Measurements from ENCODE around the gene GPBAR1.

The GPBAR1 gene

GRCh38 chr2:218292048-218293014 lies 31.5 kb downstream of the GPBAR1 start, which contains the start of gene TMBIM1:
Gene TMBIM1, minus strand, starts transcription at chr2:218292503. Its CDS starts 10,362 bp downstream, at chr2:218282141.
- TF ChIP-seq CTCF (IDR thresholded peaks at IDR 0.05; ENCODE audit: low read depth, low read length) (peak; percentile 53), MAX (IDR thresholded peaks at IDR 0.05; ENCODE audit: low read depth, low read length) (peak; percentile 59), POLR2A (IDR thresholded peaks at IDR 0.05; ENCODE audit: extremely low read depth, insufficient read length) (no peak), MYC (IDR thresholded peaks at IDR 0.05; ENCODE audit: low read depth, low read length) (peak; percentile 68)
- peak; percentile 89 for DNase-seq (ENCODE audit: low read depth)
- H3K4me3 ChIP-seq (ENCODE audit: low read depth, low read length), result peak within 1 kb of the TSS; percentile 70

GRCh38 chr2:218293715-218294429 lies 33.1 kb downstream of the GPBAR1 start:
- no peak overlapping the region for H3K4me3 ChIP-seq (ENCODE audit: low read depth, low read length)
- no peak for DNase-seq (ENCODE audit: low read depth)

GRCh38 chr2:218294430-218295022 lies 33.7 kb downstream of the GPBAR1 start:
- DNase-seq (ENCODE audit: low read depth), result no peak
- TF ChIP-seq MYC (IDR thresholded peaks at IDR 0.05; ENCODE audit: low read depth, low read length) (no peak), POLR2A (IDR thresholded peaks at IDR 0.05; ENCODE audit: extremely low read depth, insufficient read length) (no peak), MAX (IDR thresholded peaks at IDR 0.05; ENCODE audit: low read depth, low read length) (no peak), CTCF (IDR thresholded peaks at IDR 0.05; ENCODE audit: low read depth, low read length) (no peak)
- no peak overlapping the region for H3K4me3 ChIP-seq (ENCODE audit: low read depth, low read length)

More at GRCh38 chr2:218293715-218294429, 33.1 kb downstream of the GPBAR1 start:
- no peak for TF ChIP-seq MYC (IDR thresholded peaks at IDR 0.05; ENCODE audit: low read depth, low read length)
- no peak for TF ChIP-seq POLR2A (IDR thresholded peaks at IDR 0.05; ENCODE audit: extremely low read depth, insufficient read length)

- no peak for DNase-seq (ENCODE audit: low read depth)
- no peak overlapping the region for H3K4me3 ChIP-seq (ENCODE audit: low read depth, low read length)
- no peak for TF ChIP-seq POLR2A (IDR thresholded peaks at IDR 0.05; ENCODE audit: extremely low read depth, insufficient read length)
- TF ChIP-seq CTCF (IDR thresholded peaks at IDR 0.05; ENCODE audit: low read depth, low read length), result no peak
- TF ChIP-seq MYC (IDR thresholded peaks at IDR 0.05; ENCODE audit: low read depth, low read length), result no peak
- no peak for TF ChIP-seq MAX (IDR thresholded peaks at IDR 0.05; ENCODE audit: low read depth, low read length)
Observed at GRCh38 chr2:218295029-218295428, 34.2 kb downstream of the GPBAR1 start.

GRCh38 chr2:218296200-218296599 lies 35.4 kb downstream of the GPBAR1 start:
- TF ChIP-seq MAX (IDR thresholded peaks at IDR 0.05; ENCODE audit: low read depth, low read length) (no peak), MYC (IDR thresholded peaks at IDR 0.05; ENCODE audit: low read depth, low read length) (no peak), CTCF (IDR thresholded peaks at IDR 0.05; ENCODE audit: low read depth, low read length) (no peak), POLR2A (IDR thresholded peaks at IDR 0.05; ENCODE audit: extremely low read depth, insufficient read length) (no peak)
- no peak overlapping the region for H3K4me3 ChIP-seq (ENCODE audit: low read depth, low read length)
- DNase-seq (ENCODE audit: low read depth), result no peak

All from NB4 (cell line).